K562 (cell line): ENCODE data around the gene SERTAD2. TPM values are rescaled to one million over a fixed set of nuclear protein-coding genes. Genes with fewer than 3 reads are reported as not detected.

ENCODE experiments used
- ATAC-seq: fragments of 200-7000 bp; cut with Tn5 transposase; 3 replicates; pipeline ENCODE4 v1.9.1; 2020; ENCODE audit warnings: moderate library complexity
- BruUV-seq: library from RNA; stranded (reverse); fragments of 400-500 nt; replicated peaks from 2 replicates; lab custom pipeline; 2021; lab: Mats Ljungman, UMichigan
- CTCF ChIA-PET: fragments of 300-600 bp; formaldehyde crosslinking; extraction: SDS; loops from one replicate; lab custom pipeline; 2021; ENCODE audit warnings: low intra/inter-chr PET ratio; lab: Yijun Ruan, JAX
- POLR2A ChIA-PET: fragments of 300-600, 350-650 bp; sonication (Branson Sonifier 250); formaldehyde crosslinking; extraction: SDS; loops from one replicate; lab custom pipeline; 2021; ENCODE audit warnings: antibody characterized with exemption, inconsistent platforms; lab: Yijun Ruan, JAX
- DNase-seq, 4 experiments: peaks; one replicate each; pipeline versions ENCODE4 v3.0.0 to v3.0.0-alpha.2; 2011 to 2018; ENCODE audit warnings: low spot score in 3 of 4, mixed read lengths in 3 of 4; ENCODE audit errors: extremely low read depth in 1 of 4
- FAIRE-seq: peaks from 2 replicates; lab custom pipeline; 2011; peaks lifted over from hg19 to GRCh38; lab: Jason Lieb, UNC
- H2AFZ ChIP-seq: 2 replicates; pipeline ENCODE4 v1.6.0; 2011; ENCODE audit warnings: low read depth, low read length, control low read depth, inconsistent platforms
- H3K27ac ChIP-seq: fragments of 200-600 bp; 3 replicates; pipeline ENCODE4 v1.8.0; 2011; ENCODE audit warnings: low read depth, mild to moderate bottlenecking, control low read depth, inconsistent platforms, low read length, moderate library complexity, mixed read lengths; ENCODE audit errors: extremely low read depth
- H3K27me3 ChIP-seq, 2 experiments: fragments of 300-600 bp in 1 of 2; 2 replicates in 1 of 2; 3 replicates in 1 of 2; pipeline versions ENCODE4 v1.6.0 to v1.8.0; 2011; ENCODE audit warnings: inconsistent platforms in 2 of 2, low read length in 2 of 2, mild to moderate bottlenecking in 1 of 2, mixed read lengths in 1 of 2, moderate library complexity in 1 of 2; ENCODE audit not compliant: control insufficient read depth in 2 of 2, insufficient read depth in 2 of 2
- H3K36me3 ChIP-seq: fragments of 300-600 bp; 3 replicates; pipeline ENCODE4 v1.8.0; 2011; ENCODE audit warnings: mild to moderate bottlenecking, low read length, inconsistent platforms; ENCODE audit not compliant: control insufficient read depth, insufficient read depth
- H3K4me1 ChIP-seq, 2 experiments: fragments of 200-600 bp in 1 of 2; replicated peaks in 1 of 2; 2 replicates in 1 of 2; 3 replicates in 1 of 2; pipeline versions ENCODE4 v1.5.1 to v1.8.0; 2011; ENCODE audit warnings: inconsistent platforms in 2 of 2, low read length in 2 of 2, mild to moderate bottlenecking in 1 of 2, mixed read lengths in 1 of 2, moderate library complexity in 1 of 2; ENCODE audit not compliant: control insufficient read depth in 2 of 2, insufficient read depth in 2 of 2
- H3K4me2 ChIP-seq: 2 replicates; pipeline ENCODE4 v1.6.1; 2011; ENCODE audit warnings: low read length, control low read depth, inconsistent platforms, mixed read lengths; ENCODE audit not compliant: insufficient read depth
- H3K4me3 ChIP-seq: fragments of 200-600 bp; sonication (generic), shearing (Covaris generic); 2 replicates; pipeline ENCODE4 v1.5.1; 2016; ENCODE audit warnings: control low read depth, inconsistent platforms
- H3K79me2 ChIP-seq: fragments of 200-600 bp; 3 replicates; pipeline ENCODE4 v1.8.0; 2011; ENCODE audit warnings: low read length, inconsistent platforms; ENCODE audit not compliant: control insufficient read depth, insufficient read depth
- H3K9ac ChIP-seq, 2 experiments: 2 replicates each; pipeline versions ENCODE4 v1.6.0 to v1.6.1; 2011; ENCODE audit warnings: low read depth in 2 of 2, low read length in 2 of 2, control low read depth in 1 of 2, inconsistent platforms in 1 of 2, mild to moderate bottlenecking in 1 of 2, mixed read lengths in 1 of 2; ENCODE audit not compliant: insufficient read depth in 1 of 2
- H3K9me1 ChIP-seq: one replicate; pipeline ENCODE4 v1.6.0; 2011; ENCODE audit warnings: inconsistent platforms, mild to moderate bottlenecking, low read length, moderate library complexity; ENCODE audit not compliant: control insufficient read depth, insufficient read depth
- H3K9me3 ChIP-seq: replicated peaks from 2 replicates; pipeline ENCODE4 v1.5.1; 2011; ENCODE audit warnings: low read depth, low read length, inconsistent platforms; ENCODE audit not compliant: control insufficient read depth, insufficient read depth
- H4K20me1 ChIP-seq: replicated peaks from 2 replicates; pipeline ENCODE4 v1.6.1; 2011; ENCODE audit warnings: low read length, inconsistent platforms, mixed read lengths; ENCODE audit not compliant: control insufficient read depth, insufficient read depth
- ASH1L ChIP-seq: fragments of 450-650 bp; IDR thresholded peaks from 2 replicates; pipeline ENCODE4 v1.6.1; 2018; ENCODE audit warnings: borderline replicate concordance, mild to moderate bottlenecking, low read depth; ENCODE audit not compliant: partially characterized antibody
- BCOR ChIP-seq: fragments of 450-650 bp; IDR thresholded peaks from 2 replicates; pipeline ENCODE4 v1.6.1; 2016
- CBX1 ChIP-seq: sonication (generic); IDR thresholded peaks from 2 replicates; pipeline ENCODE4 v1.6.1; 2016; ENCODE audit warnings: antibody characterized with exemption, low read depth, mild to moderate bottlenecking
- CSDE1 ChIP-seq, 2 experiments: fragments of 450-650 bp; IDR thresholded peaks; 2 replicates each; pipeline ENCODE4 v1.6.1; 2016; ENCODE audit warnings: mild to moderate bottlenecking in 1 of 2
- FOXK1 ChIP-seq: sonication (generic); formaldehyde crosslinking; IDR thresholded peaks from 2 replicates; pipeline ENCODE4 v1.8.0; 2022; ENCODE audit warnings: missing genetic modification reagents, mild to moderate bottlenecking, borderline replicate concordance
- GATAD2A ChIP-seq: fragments of 450-650 bp; IDR thresholded peaks from 2 replicates; pipeline ENCODE4 v1.6.1; 2017
- HDAC2 ChIP-seq: fragments of 450-650 bp; IDR thresholded peaks from 2 replicates; pipeline ENCODE4 v1.6.1; 2016; ENCODE audit warnings: mild to moderate bottlenecking
- HSF4 ChIP-seq: fragments of 250-450 bp; sonication (Bioruptor Pico); IDR thresholded peaks from 2 replicates; pipeline ENCODE4 v2.1.2; 2022; ENCODE audit warnings: mild to moderate bottlenecking, moderate library complexity, borderline replicate concordance
- KLF10 ChIP-seq: fragments of 250-450 bp; sonication (Bioruptor Pico); IDR thresholded peaks from 2 replicates; pipeline ENCODE4 v1.6.1; 2021; ENCODE audit warnings: matching md5 sums
- NONO ChIP-seq, 2 experiments: fragments of 200-400 bp in 1 of 2; fragments of 450-650 bp in 1 of 2; formaldehyde crosslinking in 1 of 2; IDR thresholded peaks; 2 replicates each; pipeline ENCODE4 v1.6.1; 2017; ENCODE audit warnings: low read depth in 2 of 2, mild to moderate bottlenecking in 2 of 2, moderate library complexity in 2 of 2, low read length in 1 of 2
- SAP30 ChIP-seq: fragments of 200-600 bp; sonication (generic); IDR thresholded peaks from 2 replicates; pipeline ENCODE4 v1.6.1; 2012; ENCODE audit warnings: borderline replicate concordance, low read depth, mild to moderate bottlenecking, moderate library complexity, low read length, control low read depth, inconsistent platforms; ENCODE audit not compliant: insufficient read depth, poor library complexity, severe bottlenecking
- SPI1 ChIP-seq: IDR thresholded peaks from 2 replicates; pipeline ENCODE4 v1.6.1; 2011; ENCODE audit warnings: low read depth, low read length, control low read depth, borderline replicate concordance
- SREBF1 ChIP-seq: fragments of 150-350 bp; IDR thresholded peaks from 2 replicates; pipeline ENCODE4 v1.6.1; 2014; ENCODE audit warnings: antibody characterized with exemption, low read depth, low read length, borderline replicate concordance
- STAG1 ChIP-seq: sonication (generic); formaldehyde crosslinking; IDR thresholded peaks from 2 replicates; pipeline ENCODE4 v1.5.0; 2020; ENCODE audit warnings: missing genetic modification reagents, borderline replicate concordance
- ZFP30 ChIP-seq: fragments of 250-450 bp; sonication (Bioruptor Pico); IDR thresholded peaks from 2 replicates; pipeline ENCODE4 v1.8.0; 2022; ENCODE audit warnings: moderate library complexity, mild to moderate bottlenecking, inconsistent platforms, borderline replicate concordance
- ZNF253 ChIP-seq: fragments of 250-450 bp; sonication (Bioruptor Pico); conservative IDR thresholded peaks from 2 replicates; pipeline ENCODE4 v1.6.1; 2021; ENCODE audit warnings: mild to moderate bottlenecking
- WGBS: fragments of 100-300 bp; shearing (Covaris generic); methylation state at CpG from one replicate; pipeline ENCODE4 v1.1.6; 2016; ENCODE audit warnings: low coverage, mixed read lengths; ENCODE audit not compliant: insufficient coverage; ENCODE audit errors: missing lambda C conversion rate; 5-methylcytosine and 5-hydroxymethylcytosine counted together
- in situ Hi-C: fragments of 300-500 bp; cut with MboI; formaldehyde crosslinking; loops from 4 replicates; pipeline ENCODE4 v1.15.0; 2018; ENCODE audit warnings: inconsistent platforms, mixed read lengths
- intact Hi-C: fragments of 100-400 bp; cut with micrococcal nuclease; formaldehyde crosslinking; loops from 2 replicates; pipeline ENCODE4 v1.14.2; 2022
- polyA plus RNA-seq, 8 experiments: library from polyadenylated mRNA; depleted of rRNA in 4 of 8; stranded (reverse) in 5 of 8; unstranded in 3 of 8; fragments of >200 nt; fragmentation: Nextera tagmentation in 2 of 8; fragmentation: Illumina TruSeq in 1 of 8; extraction: Ambion mirVana in 2 of 8; extraction: Trizol in 1 of 8; gene quantifications; 2 replicates each; pipeline versions ENCODE4 v1.2.1 to v1.2.3, GENCODE V29; 2011 to 2014; ENCODE audit warnings: inconsistent platforms in 1 of 8, missing spikeins in 1 of 8
- total RNA-seq, 7 experiments: library from RNA; depleted of rRNA in 6 of 7; stranded (reverse); fragments of >200 nt in 6 of 7; fragmentation: Illumina TruSeq in 2 of 7; extraction: Trizol in 2 of 7; gene quantifications; 2 replicates each; pipeline versions ENCODE4 v1.2.1 to v1.2.3, GENCODE V29; 2011 to 2021; ENCODE audit warnings: low replicate concordance in 1 of 7
- TF ChIP-seq, protein P1 (sequence below): fragments of 250-450 bp; sonication (Bioruptor Pico); IDR thresholded peaks from 2 replicates; pipeline ENCODE4 v1.8.0; 2022; ENCODE audit warnings: inconsistent platforms, mild to moderate bottlenecking, moderate library complexity, borderline replicate concordance
- TF ChIP-seq, protein P2 (sequence below): fragments of 250-450 bp; sonication (Bioruptor Pico); IDR thresholded peaks from 2 replicates; pipeline ENCODE4 v1.8.0; 2021; ENCODE audit warnings: moderate library complexity, mild to moderate bottlenecking, inconsistent platforms
- TF ChIP-seq, protein P3 (sequence below): fragments of 250-450 bp; sonication (Bioruptor Pico); IDR thresholded peaks from 2 replicates; pipeline ENCODE4 v1.4.0; 2020

SERTAD2 gene
- total and polyA plus RNA-seq, 9 of the 15 experiments (the other 6 are each of a cell fraction or from before 2014, with no cell fraction given): 3.0 to 12.5 (median 6.1) TPM

DNA sequence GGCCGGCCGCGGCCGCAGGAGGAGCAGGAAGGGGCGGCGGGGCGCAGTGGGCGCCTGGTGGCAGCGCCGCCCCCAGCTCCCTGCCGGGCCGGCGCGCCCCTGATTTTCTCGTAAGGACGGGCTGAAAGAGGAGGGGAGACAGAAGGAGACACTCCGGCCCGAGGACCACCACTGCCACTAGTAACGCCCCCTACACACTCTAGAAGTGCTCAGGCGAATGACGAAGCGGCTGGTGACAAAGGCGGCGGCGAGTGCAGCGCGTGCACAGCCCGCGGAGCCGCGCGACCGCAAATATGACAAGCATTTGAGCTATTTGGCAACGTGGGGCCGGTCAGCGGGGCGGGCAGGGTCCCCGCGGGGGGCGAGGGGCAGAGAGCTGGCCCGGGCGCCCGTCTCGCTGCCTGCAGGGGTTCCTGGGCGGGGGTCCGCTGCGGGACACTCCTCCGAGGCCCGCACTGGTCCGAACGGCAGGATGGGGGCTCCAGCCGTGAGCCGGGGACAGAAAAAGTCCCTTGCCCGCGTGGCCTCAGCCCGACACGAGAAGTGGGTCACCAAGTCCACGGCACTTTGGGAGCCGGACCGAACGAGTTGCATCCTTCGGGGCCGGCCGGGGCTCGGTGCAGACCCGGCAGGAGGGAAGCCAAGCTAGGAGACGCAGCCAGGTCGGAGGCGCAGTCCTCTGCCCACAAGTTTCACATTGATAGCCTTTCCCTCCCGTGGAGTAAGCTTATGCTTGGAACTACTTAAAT lies 524 bp upstream of the SERTAD2 start:
- no peaks in the 10 kb centered on the region for H3K36me3 ChIP-seq
- ChIA-PET CTCF (no interaction called here), POLR2A (interaction anchor here (0.7 to 4.5 kb wide), 30 partner anchors 8 to 215 kb away, joined by 3 to 39 read pairs (median 4); partner anchors contain the start of gene AFTPH)
- H3K4me2 ChIP-seq: peak overlapping the region; percentile 67
- ATAC-seq: peak; percentile 34
- H3K27ac ChIP-seq: peak overlapping the region; percentile 88
- peak overlapping the region; percentile 73 for H3K4me3 ChIP-seq
- H4K20me1 ChIP-seq: peaks cover 17% of the 10 kb centered on the region
- no TSS peak for BruUV-seq
- H3K9me3 ChIP-seq: no peaks in the 10 kb centered on the region
- WGBS: 2% methylated on average over 34 of the region's 70 CpGs
- in situ Hi-C loops: no loop called here
- H3K9ac ChIP-seq: peak overlapping the region; percentile 80 to 96
- peaks cover 12 to 35% of the 10 kb centered on the region in 2 experiments for H3K4me1 ChIP-seq
- intact Hi-C loops: no loop called here
- H3K79me2 ChIP-seq: peaks cover 44% of the 10 kb centered on the region
- peak in 1 of 4 experiments; percentile 82 for DNase-seq
- no peaks in the 10 kb centered on the region for H3K9me1 ChIP-seq
- H2AFZ ChIP-seq: peak overlapping the region; percentile 75
- no peaks in the 10 kb centered on the region for H3K27me3 ChIP-seq
- no peak for FAIRE-seq
- TF ChIP-seq, protein P1, sequence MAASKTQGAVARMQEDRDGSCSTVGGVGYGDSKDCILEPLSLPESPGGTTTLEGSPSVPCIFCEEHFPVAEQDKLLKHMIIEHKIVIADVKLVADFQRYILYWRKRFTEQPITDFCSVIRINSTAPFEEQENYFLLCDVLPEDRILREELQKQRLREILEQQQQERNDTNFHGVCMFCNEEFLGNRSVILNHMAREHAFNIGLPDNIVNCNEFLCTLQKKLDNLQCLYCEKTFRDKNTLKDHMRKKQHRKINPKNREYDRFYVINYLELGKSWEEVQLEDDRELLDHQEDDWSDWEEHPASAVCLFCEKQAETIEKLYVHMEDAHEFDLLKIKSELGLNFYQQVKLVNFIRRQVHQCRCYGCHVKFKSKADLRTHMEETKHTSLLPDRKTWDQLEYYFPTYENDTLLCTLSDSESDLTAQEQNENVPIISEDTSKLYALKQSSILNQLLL: no peak
- TF ChIP-seq SREBF1 (no peak), CSDE1 (IDR thresholded peaks at IDR 0.05) (no peak), STAG1 (CRISPR knock-in tag) (no peak), SPI1 (no peak), GATAD2A (no peak), NONO (IDR thresholded peaks at IDR 0.05; ENCODE audit: low read depth in 2 of 2, low read length in 1 of 2) (peak in 1 of 2 experiments; percentile 26; a peak in 1 of 4 replicates), CBX1 (no peak), SAP30 (peak; percentile 35), ASH1L (no peak), HDAC2 (no peak), HSF4 (no peak), FOXK1 (CRISPR knock-in tag) (no peak), ZFP30 (CRISPR knock-in tag) (no peak), KLF10 (CRISPR knock-in tag) (no peak), BCOR (0 out of 2 replicates have a peak, but pooled peaks have one; percentile 7), ZNF253 (no peak)
- TF ChIP-seq, protein P2, sequence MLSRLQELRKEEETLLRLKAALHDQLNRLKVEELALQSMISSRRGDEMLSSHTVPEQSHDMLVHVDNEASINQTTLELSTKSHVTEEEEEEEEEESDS (CRISPR knock-in tag): no peak
- TF ChIP-seq, protein P3, sequence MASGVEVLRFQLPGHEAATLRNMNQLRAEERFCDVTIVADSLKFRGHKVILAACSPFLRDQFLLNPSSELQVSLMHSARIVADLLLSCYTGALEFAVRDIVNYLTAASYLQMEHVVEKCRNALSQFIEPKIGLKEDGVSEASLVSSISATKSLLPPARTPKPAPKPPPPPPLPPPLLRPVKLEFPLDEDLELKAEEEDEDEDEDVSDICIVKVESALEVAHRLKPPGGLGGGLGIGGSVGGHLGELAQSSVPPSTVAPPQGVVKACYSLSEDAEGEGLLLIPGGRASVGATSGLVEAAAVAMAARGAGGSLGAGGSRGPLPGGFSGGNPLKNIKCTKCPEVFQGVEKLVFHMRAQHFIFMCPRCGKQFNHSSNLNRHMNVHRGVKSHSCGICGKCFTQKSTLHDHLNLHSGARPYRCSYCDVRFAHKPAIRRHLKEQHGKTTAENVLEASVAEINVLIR (CRISPR knock-in tag): no peak
